ENCODE results near the gene SEC61A2. TPM values are rescaled to one million over a fixed set of nuclear protein-coding genes. Genes with fewer than 3 reads are reported as not detected.
A peak's percentile ranks its signal among the peaks of the same experiment; 100 is the strongest.

Gene SEC61A2
- total RNA-seq, 1 donor from 2014 or later, result 7.4 TPM

DNA sequence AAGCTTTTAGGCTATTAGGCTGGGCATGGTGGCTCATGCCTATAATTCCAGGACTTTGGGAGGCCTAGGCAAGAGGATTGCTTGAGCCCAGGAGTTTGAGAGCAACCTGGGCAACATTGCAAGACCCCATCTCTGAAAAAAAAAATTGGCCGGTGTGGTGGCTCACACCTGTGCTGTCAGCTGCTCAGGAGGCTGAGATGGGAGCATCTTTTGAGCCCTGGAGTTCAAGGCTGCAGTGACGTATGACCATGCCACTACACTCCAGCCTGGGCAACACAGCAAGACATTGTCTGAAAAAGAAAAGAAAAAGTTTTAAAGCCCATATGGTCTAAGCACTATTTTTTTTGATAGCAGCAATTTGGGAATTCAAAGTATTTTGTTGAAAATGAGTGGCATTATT, 15.8 kb upstream of the SEC61A2 start:
- Histone ChIP-seq H3K27me3 (ENCODE audit: control insufficient read depth, insufficient read depth, low read length) (no peaks in the 10 kb centered on the region), H3K36me3 (ENCODE audit: control insufficient read depth, insufficient read depth, low read length) (peaks cover 1% of the 10 kb centered on the region), H3K4me3 (ENCODE audit: low read depth, low read length) (no peak overlapping the region)
- FAIRE-seq, result no peak
- TF ChIP-seq, protein P1, sequence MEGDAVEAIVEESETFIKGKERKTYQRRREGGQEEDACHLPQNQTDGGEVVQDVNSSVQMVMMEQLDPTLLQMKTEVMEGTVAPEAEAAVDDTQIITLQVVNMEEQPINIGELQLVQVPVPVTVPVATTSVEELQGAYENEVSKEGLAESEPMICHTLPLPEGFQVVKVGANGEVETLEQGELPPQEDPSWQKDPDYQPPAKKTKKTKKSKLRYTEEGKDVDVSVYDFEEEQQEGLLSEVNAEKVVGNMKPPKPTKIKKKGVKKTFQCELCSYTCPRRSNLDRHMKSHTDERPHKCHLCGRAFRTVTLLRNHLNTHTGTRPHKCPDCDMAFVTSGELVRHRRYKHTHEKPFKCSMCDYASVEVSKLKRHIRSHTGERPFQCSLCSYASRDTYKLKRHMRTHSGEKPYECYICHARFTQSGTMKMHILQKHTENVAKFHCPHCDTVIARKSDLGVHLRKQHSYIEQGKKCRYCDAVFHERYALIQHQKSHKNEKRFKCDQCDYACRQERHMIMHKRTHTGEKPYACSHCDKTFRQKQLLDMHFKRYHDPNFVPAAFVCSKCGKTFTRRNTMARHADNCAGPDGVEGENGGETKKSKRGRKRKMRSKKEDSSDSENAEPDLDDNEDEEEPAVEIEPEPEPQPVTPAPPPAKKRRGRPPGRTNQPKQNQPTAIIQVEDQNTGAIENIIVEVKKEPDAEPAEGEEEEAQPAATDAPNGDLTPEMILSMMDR (IDR thresholded peaks at IDR 0.05; ENCODE audit: insufficient read depth, low read length, severe bottlenecking), result no peak
- no peak for DNase-seq (ENCODE audit: low read depth)

DNA sequence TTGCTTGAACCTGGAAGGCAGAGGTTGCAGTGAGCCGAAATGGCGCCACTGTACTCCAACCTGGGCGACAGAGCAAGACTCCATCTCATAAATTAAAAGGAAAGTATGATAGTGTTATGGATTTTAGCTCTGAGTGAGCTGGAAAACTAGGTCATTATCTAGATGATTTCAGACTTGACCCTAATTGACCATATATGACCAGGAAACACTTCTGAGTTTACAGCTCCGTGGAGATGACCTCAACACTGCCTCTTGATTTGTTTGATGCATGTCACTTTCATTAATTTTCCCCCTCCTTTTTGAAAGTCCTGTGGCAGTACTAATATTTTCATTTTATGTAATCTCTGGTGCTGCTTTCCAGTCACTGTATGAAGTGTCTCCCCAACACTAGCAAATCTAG, 7.8 kb upstream of the SEC61A2 start:
- Histone ChIP-seq H3K36me3 (ENCODE audit: control insufficient read depth, insufficient read depth, low read length) (peaks cover 1% of the 10 kb centered on the region), H3K4me3 (ENCODE audit: low read depth, low read length) (no peak overlapping the region), H3K27me3 (ENCODE audit: control insufficient read depth, insufficient read depth, low read length) (no peaks in the 10 kb centered on the region)
- FAIRE-seq (no peak), DNase-seq (ENCODE audit: low read depth) (no peak)
- TF ChIP-seq, protein P1 (IDR thresholded peaks at IDR 0.05; ENCODE audit: insufficient read depth, low read length, severe bottlenecking), result no peak

DNA sequence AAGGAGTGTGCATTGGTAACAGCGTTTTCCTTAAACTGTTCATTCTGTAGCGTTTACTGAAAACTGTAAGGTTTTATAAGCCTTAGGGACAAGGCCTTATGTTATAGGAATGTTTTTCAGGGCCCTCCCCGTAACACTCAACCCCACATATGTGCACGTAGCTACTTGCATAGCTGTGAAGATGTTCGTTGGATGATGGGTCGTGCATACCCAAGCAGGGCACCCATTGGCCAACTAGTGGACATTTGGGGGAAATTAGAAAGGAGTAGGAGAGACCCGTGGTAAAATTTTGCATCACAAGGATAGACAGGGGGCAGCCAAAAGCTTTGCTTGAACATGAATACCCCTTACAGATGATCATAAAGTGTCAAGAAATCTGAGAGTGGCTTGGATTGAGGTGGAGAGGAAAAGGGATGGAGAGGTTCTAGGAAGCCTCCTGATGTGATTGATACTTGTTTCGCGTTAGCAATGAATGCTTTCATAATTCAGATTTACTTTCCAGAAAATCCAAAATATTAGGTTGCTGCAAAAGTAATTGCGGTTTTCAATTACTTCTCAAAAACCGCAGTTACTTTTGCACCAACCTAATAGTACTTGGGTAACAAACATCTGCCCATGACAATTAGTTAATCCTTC, 878 bp downstream of the SEC61A2 start:
- TF ChIP-seq, protein P1 (IDR thresholded peaks at IDR 0.05; ENCODE audit: insufficient read depth, low read length, severe bottlenecking), result peak; percentile 33
- Histone ChIP-seq H3K4me3 (ENCODE audit: low read depth, low read length) (peak overlapping the region; percentile 85), H3K27me3 (ENCODE audit: control insufficient read depth, insufficient read depth, low read length) (no peaks in the 10 kb centered on the region), H3K36me3 (ENCODE audit: control insufficient read depth, insufficient read depth, low read length) (peaks cover 1% of the 10 kb centered on the region)
- DNase-seq (ENCODE audit: low read depth) (peak; percentile 70), FAIRE-seq (no peak)

DNA sequence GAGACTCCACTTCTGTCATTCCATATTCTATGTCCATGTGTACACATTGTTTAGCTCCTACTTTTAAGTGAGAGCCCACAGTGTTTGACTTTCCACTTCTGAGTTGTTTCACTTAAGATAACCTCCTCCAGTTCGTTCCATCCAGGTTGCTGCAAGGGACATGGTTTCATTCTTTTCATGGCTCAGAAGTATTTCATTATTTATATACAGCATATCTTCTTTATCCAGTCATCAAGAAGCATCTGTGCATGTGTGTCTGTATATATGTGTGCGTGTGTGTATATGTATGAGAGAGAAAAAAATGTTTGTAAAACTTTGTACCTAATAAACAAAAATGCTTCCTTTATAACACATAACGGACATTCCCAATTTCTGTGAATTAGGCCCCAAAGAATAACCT, 6.2 kb downstream of the SEC61A2 start:
- FAIRE-seq (no peak), DNase-seq (ENCODE audit: low read depth) (no peak)
- TF ChIP-seq, protein P1 (IDR thresholded peaks at IDR 0.05; ENCODE audit: insufficient read depth, low read length, severe bottlenecking), result no peak
- peaks cover 4% of the 10 kb centered on the region for H3K36me3 ChIP-seq (ENCODE audit: control insufficient read depth, insufficient read depth, low read length)
- H3K27me3 ChIP-seq (ENCODE audit: control insufficient read depth, insufficient read depth, low read length), result no peaks in the 10 kb centered on the region
- no peak overlapping the region for H3K4me3 ChIP-seq (ENCODE audit: low read depth, low read length)

DNA sequence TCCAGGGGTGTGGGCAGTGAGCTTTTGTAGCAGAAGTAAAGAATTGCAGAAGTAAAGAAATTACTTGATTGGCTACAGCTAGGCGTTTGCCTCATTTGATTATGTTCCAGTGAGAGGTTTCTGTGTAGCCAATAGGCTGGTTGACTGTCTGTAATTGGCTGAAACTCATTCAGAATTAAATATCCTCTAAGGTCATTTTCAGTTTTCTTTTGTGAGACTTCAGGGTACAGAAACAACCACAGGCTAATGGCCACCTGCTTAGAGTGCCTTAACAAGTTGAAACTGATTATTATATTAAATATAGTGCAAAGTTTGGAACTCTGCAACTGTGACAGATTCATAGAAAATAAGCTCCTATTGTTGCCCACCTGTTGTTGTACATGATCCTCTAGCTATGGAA, 10.6 kb downstream of the SEC61A2 start:
- TF ChIP-seq, protein P1 (IDR thresholded peaks at IDR 0.05; ENCODE audit: insufficient read depth, low read length, severe bottlenecking), result no peak
- H3K36me3 ChIP-seq (ENCODE audit: control insufficient read depth, insufficient read depth, low read length), result peaks cover 10% of the 10 kb centered on the region
- H3K27me3 ChIP-seq (ENCODE audit: control insufficient read depth, insufficient read depth, low read length), result no peaks in the 10 kb centered on the region
- DNase-seq (ENCODE audit: low read depth), result no peak
- H3K4me3 ChIP-seq (ENCODE audit: low read depth, low read length), result no peak overlapping the region
- FAIRE-seq, result no peak

DNA sequence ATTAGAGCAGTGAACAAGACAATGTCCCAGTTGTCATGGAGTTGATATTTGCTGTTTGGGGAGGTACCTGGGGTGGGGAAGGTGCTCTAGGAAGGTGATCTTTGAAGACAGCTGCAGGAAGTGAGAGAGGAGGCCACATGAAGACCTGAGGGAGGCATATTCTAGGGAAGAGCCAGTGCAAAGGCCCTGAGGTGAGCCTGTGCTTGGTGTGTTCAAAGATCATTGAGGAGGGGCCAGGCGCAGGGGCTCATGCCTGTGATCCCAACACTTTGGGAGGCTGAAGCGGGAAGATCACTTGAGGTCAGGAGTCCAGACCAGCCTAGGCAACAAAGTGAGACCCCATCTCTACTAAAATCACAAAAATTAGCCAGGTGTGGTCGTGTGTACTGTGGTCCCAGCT, 15.1 kb downstream of the SEC61A2 start:
- Histone ChIP-seq H3K4me3 (ENCODE audit: low read depth, low read length) (no peak overlapping the region), H3K36me3 (ENCODE audit: control insufficient read depth, insufficient read depth, low read length) (peaks cover 8% of the 10 kb centered on the region), H3K27me3 (ENCODE audit: control insufficient read depth, insufficient read depth, low read length) (no peaks in the 10 kb centered on the region)
- FAIRE-seq (no peak), DNase-seq (ENCODE audit: low read depth) (no peak)
- TF ChIP-seq, protein P1 (IDR thresholded peaks at IDR 0.05; ENCODE audit: insufficient read depth, low read length, severe bottlenecking), result no peak
